ENCODE results near the gene TMBIM6.

Gene TMBIM6

DNA sequence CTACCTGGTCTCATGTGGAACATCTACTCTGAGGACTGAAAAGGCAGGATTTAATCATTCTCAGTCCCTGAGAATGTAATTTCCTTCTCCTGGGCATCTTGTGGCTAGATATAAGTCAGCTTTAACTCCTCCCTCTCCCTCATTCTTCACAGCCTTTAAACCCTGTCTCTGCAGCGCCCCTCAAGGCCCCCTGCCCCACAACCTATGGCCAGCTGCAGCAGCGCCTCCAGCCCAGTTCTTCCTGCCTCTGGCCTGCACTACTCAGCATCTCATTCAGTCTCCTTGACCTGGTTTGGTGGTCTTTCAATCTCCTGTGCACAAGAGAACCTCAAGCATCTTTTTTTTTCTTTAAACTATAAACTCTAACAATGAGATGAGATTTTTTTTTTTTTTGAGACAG, 57.6 kb downstream of the TMBIM6 start:
- no peak for DNase-seq

DNA sequence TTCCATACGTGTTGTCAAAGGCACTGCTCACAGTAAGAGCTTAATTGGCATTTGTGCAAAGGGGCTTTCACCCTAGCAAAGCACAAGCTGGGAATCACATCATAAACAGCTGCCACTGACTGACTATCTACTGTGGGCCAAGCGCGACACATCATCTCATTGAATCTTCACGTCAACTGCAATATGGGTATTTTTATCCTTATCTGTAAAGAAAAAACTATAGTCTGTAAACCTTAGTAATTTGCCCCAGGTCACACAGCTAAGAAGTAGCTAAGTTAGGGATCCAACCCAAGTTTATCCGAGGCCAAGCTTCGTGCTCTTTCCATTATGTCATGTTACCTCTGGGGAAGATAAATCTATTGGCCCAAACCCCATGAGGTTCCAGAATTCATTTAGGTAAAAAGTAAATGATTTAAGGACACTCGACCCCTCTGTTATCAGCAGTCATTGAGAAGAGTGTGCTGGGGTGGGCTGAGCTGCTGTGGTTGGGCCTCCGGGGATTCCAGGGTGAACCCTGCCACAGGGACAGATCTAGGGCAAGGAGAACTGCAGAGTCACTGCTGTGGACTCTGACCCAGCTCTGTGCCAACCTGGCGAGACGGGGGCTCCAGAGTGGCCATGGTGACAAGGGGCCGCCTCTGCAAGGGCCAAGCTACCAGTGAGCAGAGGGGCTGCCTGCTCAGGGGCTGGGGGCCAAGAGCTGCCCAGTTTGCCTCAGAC, 59.2 kb downstream of the TMBIM6 start:
- no peak for DNase-seq

DNA sequence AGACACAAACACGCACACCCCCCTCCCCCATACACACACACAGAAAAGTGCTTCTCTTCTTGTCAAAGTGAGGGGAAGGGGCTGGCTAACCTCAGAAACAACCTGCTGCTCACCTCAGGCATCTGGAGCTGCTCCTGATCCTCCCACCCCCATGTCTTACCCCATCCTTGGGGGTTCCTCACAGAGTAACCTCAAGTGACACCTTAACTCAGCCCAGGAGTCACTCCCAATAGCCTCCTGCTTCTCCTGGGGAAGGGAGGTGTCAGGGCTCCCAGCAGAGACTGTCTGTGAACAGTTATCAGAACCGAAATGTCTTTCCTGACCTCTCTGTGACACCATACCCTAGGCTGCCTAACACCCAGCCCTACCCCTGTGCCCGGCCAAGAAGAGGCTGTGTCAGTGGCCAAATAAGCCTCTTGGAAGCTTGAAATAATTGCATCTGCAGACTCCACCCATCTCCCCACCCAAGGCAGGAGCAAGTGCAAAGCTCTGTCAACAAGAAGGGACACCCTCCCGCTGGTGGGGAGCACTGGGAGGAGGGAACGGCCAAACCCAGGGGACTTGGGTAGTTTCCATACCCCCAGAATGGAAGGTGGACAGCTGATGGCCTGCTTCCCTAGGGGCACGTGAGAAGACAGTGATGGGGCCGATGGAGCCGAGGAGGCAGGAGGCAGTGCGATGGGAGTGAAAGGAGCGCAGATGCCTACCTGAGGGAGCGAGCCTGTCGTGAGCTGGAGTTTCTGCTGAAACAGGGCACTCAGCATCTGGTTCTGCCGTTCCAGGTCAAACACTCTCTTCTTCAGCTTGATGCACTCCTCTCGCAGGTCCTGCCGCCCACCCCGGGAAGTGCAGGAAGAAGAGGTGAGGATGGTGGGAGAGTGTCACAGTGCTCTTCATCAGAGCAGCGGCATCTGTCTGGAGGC, 60.0 kb downstream of the TMBIM6 start:
- DNase-seq, result no peak

DNA sequence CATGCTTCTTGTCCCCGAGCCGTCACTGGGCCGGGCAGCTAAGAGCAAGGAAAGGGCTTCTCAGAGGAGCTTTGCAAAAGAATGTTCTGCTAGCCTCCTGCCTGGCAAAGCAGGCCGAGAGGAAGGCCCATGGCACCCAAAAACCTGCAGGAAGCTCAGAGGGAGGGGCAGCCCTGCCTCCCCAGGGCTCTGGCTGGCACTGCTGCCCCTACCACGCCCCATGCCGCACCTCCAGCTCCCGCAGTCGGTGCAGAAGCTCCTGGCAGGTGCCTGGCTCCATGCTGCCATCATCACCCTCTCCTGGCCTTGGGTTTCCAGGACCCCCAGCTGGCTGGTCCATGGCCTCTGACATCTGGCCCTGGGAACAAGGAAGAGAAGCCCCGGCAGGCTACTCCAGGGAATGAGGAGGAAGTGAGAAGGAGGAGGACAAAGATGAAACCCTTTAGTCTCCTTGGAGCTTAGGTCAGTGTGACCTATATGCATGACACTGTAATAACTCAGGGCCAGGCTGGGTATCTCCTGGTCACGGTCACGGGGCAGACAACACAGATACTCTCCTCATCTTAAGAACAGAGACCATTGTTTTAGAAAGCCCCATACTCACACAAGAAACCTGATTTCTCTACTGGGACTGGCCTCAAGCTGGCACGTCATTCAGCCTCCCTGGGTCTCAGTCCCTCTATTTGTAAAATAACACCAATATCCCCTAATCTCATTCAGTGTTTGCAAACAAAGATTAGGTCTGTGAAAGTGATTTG, 62.5 kb downstream of the TMBIM6 start:
- DNase-seq, result no peak

DNA sequence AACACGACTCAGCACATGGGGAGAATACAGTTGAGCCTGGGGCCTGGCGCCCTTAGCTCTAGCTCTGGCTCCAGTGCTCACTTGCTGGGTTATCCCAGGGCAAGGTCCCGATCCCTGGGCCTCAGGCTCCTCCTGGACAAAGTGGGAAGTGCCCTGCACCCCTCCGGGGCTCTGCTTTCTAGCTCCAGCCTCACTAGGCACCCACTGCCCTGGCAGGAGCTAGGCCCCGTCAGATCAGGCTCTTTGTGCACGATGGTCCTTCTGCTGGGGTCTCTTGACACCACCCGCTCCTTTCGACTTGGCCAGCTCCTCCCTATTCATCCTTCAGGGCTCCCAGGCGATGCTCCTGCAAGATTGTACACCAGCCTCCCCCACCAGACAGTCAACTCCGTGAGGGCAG, 63.5 kb downstream of the TMBIM6 start:
- no peak for DNase-seq

DNA sequence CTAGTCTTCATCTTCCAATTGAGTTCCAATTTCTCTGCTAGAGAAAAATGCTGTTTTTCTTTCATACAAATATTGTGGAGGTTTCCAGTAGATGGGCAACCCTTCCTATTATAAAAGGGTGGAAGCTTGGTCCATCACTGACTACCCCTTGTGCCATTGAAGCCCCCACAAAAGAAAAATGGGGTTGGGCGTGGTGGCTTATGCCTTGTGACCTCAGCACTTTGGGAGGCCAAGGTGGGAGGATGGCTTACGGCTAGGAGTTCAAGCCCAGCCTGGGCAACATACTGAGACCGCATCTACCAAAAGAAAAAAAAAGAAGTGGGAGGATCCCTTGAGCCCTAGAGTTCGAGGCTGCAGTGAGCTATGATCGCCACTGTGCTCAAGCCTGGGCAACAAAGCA, 64.1 kb downstream of the TMBIM6 start:
- DNase-seq, result no peak

DNA sequence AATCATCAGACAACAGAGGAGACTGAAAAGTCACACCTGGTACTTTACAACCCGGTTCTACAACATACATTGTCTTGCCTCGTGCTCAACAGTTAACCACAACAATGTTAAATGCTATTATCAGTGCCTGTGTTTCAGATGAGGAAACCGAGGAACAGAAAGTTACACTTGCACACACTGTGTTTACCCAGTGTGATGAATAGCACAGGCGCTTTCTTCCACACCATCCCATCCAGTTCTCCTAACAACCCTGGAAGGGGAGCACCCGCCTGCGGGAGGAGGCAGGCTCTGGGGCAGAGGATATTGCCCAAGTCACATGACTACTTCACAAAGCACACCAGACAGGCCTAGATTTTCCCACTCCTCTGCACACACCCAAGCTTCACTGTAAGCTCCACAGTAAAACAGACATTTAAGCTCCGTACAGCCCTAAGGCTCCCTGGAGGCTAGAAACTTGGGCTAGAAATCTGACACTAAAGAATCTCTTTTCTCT, 65.0 kb downstream of the TMBIM6 start:
- DNase-seq, result no peak

DNA sequence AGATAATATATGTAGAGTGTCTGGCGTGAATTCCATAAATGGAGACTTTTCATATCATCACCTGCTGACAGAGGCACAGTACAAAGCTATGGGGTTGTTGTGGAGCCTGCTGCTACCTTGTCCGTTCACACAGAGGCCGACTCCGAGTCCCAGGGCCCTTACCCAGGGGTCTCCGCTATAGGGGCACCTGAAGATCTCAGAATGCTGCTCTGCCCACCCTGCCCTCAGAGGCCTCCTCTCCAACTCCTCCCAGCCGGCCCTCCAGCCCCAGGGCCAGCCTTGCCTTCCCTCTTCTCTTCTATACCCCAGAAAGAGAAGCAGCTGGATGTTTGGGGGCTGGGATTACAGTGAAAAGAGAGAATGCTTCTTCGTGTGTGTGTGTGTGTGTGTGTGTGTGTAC, 65.5 kb downstream of the TMBIM6 start:
- DNase-seq, result no peak

DNA sequence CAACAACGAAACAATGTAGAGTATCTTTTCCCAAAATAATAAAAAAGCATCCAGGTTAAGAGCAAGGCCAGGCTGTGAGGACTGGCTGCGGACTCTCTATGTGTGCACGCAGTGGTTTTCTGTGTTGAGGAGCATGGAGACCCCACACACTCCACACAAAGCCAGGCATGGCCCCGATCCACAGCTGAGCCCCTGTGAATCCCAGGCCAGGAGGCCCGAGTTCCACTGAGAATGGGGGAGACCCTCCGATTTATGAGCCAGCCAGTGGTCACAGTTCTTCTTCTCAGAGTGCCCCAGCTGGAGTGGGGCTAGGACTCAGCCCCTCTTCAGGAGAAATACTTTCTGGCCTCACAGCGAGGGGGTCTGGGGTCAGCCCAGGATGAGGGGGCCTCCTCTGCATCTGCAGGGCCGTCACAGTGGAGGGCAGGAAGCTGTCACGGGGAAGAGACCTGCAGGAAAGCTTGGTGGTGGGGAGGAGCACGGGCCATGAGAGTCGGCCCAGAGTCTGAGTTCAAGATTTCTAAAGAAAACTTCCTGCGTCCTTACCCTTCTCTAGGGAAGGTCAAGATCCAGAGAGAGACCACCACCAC, 66.7 kb downstream of the TMBIM6 start:
- DNase-seq, result no peak

DNA sequence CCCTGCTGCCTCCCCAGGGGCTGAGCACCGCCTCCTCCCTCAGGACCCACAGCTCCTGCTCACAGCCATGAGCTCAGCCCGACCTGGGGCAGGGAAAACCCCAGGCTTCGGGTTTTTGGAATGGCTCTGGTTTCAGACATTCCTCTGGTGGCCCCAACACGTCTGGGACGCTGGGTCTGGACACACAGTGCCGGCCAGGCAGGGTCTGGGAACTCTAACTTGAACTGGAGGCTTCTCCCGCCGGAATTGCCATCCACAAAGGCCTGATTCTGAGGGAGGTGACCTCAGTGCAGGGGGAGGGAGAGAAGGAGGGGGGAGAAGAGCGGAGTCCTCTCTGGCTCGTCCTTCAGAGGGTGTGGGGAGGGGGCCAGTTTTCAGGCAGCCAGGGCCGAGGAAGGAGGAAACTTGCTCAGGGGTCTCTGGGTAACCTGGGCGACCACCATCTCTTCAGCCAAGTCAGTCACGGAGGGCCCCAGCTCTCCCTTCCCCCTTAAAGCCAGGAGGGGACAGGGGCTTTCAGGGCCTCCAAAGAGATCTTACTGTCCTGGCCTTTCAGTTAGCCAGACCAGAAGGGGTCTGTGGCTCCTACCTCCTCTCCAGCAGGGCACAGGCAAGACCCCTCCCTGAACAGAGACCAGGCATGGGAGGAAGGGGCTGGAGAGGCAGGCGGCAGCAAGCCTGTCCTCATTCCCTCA, 67.5 kb downstream of the TMBIM6 start:
- DNase-seq, result no peak

DNA sequence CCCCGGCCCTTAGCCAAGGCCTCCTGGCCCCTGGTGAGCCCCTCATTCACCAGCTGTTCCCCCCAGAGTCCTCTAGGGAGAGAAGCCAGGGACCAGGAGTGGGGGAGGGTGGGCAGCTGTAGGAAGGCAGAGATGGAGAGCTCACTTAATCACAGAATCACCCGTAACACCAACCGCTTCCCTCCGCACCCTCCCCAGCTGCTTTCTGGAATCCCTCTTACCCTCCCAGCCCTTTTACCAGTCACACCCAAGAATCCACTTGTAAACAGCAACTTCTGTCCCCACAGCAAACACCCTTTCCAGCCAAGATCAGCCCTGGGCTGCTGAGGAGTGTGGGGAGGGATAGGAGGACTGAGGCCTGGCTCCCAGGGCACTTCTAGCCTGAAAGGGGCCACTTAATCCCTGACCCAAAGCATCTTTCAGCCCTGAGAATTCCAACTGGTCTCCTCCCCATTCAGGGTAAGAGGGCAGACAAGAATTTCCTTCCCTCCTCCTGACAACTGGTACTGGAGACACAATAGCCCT, 68.1 kb downstream of the TMBIM6 start:
- DNase-seq, result no peak

DNA sequence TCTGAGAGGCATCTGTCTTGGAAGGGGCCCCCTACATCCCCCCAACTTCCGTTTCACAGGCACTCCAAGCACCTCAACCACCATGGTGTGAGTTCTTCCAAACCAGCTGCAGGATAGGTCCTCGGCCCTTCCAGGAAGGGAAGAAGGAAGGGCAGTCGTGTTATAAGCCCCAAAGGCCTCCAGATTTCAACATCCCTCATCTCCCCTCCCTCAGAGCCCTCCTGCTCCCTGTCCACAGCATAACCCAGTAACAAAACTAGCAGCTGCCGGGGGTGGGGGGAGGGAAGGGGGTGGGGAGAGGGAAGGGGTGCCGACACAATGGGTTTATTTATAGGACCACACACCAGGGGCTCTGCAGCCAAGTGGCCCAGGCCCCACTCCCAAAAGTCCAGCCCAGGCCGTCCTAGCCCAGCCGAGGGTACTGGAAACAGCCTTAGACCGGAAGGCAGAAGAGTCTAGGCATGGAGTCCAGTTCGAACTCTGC, 68.6 kb downstream of the TMBIM6 start:
- no peak for DNase-seq

DNA sequence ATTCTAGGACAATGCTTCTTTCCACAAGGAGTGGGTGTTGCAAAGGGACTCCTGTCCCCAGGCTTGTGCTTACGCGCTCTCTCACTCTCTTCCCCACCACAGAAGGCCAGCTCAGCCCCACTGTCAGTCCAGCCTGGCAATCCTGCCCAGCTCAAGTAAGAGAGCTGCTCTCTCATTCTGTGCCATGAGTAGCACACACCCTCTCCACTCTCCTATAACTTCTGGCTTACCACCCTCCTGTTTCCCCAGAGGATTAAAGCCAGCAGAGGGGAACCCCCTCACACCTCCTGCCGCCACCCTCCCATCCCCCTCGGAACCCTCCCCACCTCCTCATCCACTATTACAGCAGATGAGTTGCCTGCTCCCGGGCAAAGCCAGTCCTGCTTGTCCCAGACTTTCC, 69.8 kb downstream of the TMBIM6 start:
- no peak for DNase-seq

DNA sequence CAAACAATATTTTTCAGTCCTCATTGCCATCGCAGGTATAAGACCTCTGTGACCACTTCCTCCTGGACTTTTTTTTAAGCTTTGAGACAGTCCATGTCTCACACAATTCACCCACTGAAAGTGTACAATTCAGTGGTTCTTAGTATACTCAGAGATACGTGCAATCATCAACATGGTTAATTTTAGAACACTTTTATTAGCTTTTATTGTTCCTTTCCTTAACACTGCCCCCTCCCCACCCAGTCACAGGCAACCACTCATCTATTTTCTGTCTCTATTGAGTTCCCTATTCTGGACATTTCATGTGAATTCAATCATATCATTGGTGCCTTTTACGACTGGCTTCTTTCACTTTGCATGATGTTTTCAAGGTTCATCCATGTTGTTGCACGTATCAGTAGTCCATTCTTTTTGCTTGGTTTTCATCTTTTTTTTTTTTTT, 70.6 kb downstream of the TMBIM6 start:
- DNase-seq, result no peak

DNA sequence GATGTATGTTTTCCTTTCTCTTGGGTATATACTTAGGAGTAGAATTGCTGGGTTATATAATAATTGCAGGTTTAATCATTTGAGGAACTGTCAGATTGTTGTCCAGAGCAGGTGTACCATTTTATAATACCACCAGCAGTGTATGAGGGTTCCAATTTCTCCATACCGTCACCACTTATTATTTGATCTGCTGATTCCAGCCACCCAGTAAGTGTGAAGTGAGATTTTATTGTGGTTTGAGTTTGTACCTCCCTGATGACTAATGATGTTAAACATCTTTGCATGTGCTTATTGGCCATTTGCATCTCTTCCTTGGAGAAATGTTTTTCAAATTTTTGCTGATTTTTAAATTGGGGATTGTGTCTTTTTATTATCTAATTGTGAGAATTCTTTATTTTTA, 71.8 kb downstream of the TMBIM6 start:
- no peak for DNase-seq

All from activated T-cell treated with anti-CD3 and anti-CD28 coated beads for 4 hours (primary cell).